ENCODE data around the gene CTCFL. TPM values are rescaled to one million over a fixed set of nuclear protein-coding genes. Genes with fewer than 3 reads are reported as not detected.

Gene CTCFL
- polyA plus RNA-seq, 1 donor from 2014 or later, result not detected

DNA sequence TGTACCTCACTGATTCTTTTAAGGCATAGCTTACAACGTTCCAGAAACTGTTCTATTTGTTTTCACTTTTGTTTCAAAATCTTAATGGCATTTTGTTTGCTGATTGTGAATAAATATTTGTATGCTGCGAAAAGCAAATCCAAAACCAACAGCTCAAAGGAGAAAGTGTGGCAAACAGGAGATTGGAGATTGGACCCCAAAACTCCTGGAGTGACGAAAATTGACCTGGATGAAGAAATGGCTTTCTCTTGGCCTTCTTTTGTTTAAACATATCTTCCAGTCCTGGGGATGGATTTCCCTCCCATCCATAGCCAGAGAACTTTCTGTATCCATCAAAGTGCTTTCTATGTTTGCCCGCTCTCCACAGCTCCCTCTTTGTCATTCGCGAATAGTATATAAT, 2.8 kb upstream of the CTCFL start:
- no peaks in the 10 kb centered on the region for H3F3A ChIP-seq (ENCODE audit: insufficient read depth, low read length, poor library complexity, severe bottlenecking)
- no peaks in the 10 kb centered on the region for H3K9me2 ChIP-seq (ENCODE audit: insufficient read depth, low read length)
- no peak overlapping the region for H3K4me3 ChIP-seq (ENCODE audit: low read length)
- no peaks in the 10 kb centered on the region for H4K20me1 ChIP-seq (ENCODE audit: insufficient read depth)
- no peak overlapping the region for H3K4me2 ChIP-seq (ENCODE audit: low read length)
- H2AFZ ChIP-seq (ENCODE audit: low read depth, low read length), result no peak overlapping the region
- H3K36me3 ChIP-seq (ENCODE audit: insufficient read depth, low read length), result no peaks in the 10 kb centered on the region
- H3K79me2 ChIP-seq (replicated peaks; ENCODE audit: insufficient read depth, low read length), result no peaks in the 10 kb centered on the region
- no peaks in the 10 kb centered on the region for H3K9me3 ChIP-seq (ENCODE audit: low read length)
- no peak overlapping the region for H3K9ac ChIP-seq (ENCODE audit: low read length)
- no peak for TF ChIP-seq RAD21 (conservative IDR thresholded peaks at IDR 0.05)
- no peak for TF ChIP-seq POLR2AphosphoS5 (IDR thresholded peaks at IDR 0.05)
- TF ChIP-seq EZH2 (IDR thresholded peaks at IDR 0.05; ENCODE audit: borderline replicate concordance, insufficient read depth, low read length, poor library complexity, severe bottlenecking), result no peak
- TF ChIP-seq, protein P1, sequence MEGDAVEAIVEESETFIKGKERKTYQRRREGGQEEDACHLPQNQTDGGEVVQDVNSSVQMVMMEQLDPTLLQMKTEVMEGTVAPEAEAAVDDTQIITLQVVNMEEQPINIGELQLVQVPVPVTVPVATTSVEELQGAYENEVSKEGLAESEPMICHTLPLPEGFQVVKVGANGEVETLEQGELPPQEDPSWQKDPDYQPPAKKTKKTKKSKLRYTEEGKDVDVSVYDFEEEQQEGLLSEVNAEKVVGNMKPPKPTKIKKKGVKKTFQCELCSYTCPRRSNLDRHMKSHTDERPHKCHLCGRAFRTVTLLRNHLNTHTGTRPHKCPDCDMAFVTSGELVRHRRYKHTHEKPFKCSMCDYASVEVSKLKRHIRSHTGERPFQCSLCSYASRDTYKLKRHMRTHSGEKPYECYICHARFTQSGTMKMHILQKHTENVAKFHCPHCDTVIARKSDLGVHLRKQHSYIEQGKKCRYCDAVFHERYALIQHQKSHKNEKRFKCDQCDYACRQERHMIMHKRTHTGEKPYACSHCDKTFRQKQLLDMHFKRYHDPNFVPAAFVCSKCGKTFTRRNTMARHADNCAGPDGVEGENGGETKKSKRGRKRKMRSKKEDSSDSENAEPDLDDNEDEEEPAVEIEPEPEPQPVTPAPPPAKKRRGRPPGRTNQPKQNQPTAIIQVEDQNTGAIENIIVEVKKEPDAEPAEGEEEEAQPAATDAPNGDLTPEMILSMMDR (IDR thresholded peaks at IDR 0.05; ENCODE audit: poor library complexity, severe bottlenecking), result no peak
- TF ChIP-seq TAF1 (IDR thresholded peaks at IDR 0.05; ENCODE audit: low read depth), result no peak
- TF ChIP-seq MXI1 (conservative IDR thresholded peaks at IDR 0.05; ENCODE audit: poor library complexity, severe bottlenecking), result no peak
- TF ChIP-seq EP300 (conservative IDR thresholded peaks at IDR 0.05; ENCODE audit: poor library complexity, severe bottlenecking), result no peak
- TF ChIP-seq SMC3 (conservative IDR thresholded peaks at IDR 0.05; ENCODE audit: poor library complexity), result no peak
- no peak for TF ChIP-seq REST (IDR thresholded peaks at IDR 0.05; ENCODE audit: borderline replicate concordance)
- H3K27ac ChIP-seq (ENCODE audit: low read length), result no peak overlapping the region
- H3K27me3 ChIP-seq (ENCODE audit: insufficient read depth, low read depth, low read length), result no peaks in the 10 kb centered on the region

DNA sequence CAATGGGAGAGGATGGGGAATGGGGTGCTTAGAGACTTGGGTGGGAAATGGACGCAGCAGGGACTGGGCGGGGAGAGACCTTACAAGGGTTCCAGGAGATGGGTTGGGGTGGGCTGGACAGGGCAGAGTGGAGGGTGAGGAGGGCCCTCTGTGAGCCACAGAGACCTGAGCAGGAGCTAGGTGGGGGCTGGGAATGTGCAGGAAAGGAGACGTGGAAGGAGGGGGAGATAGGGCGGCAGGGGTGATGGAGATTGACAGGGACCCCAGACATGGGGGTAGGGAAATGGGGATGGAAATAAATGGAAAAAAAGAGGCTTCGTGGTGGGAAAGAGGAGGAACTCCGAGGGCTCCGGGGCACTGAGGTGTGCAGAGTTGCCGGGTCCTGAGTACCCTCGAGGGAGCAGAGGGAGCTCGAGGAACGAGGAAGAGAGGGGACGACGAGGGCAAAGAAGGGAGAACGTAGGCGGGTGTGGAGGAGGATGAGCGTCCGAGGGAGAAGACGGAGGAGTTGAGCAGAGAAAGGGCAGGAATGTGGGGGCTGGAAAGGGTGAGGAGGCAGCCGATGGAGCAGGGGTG, 2.0 kb upstream of the CTCFL start:
- Histone ChIP-seq H3K9me3 (ENCODE audit: low read length) (no peaks in the 10 kb centered on the region), H3K79me2 (replicated peaks; ENCODE audit: insufficient read depth, low read length) (no peaks in the 10 kb centered on the region), H3K27ac (ENCODE audit: low read length) (no peak overlapping the region), H3K9me2 (ENCODE audit: insufficient read depth, low read length) (no peaks in the 10 kb centered on the region), H4K20me1 (ENCODE audit: insufficient read depth) (no peaks in the 10 kb centered on the region), H3K27me3 (ENCODE audit: insufficient read depth, low read depth, low read length) (no peaks in the 10 kb centered on the region), H3K4me2 (ENCODE audit: low read length) (no peak overlapping the region), H3F3A (ENCODE audit: insufficient read depth, low read length, poor library complexity, severe bottlenecking) (no peaks in the 10 kb centered on the region), H3K36me3 (ENCODE audit: insufficient read depth, low read length) (no peaks in the 10 kb centered on the region), H2AFZ (ENCODE audit: low read depth, low read length) (no peak overlapping the region), H3K4me3 (ENCODE audit: low read length) (no peak overlapping the region), H3K9ac (ENCODE audit: low read length) (no peak overlapping the region)
- TF ChIP-seq MXI1 (conservative IDR thresholded peaks at IDR 0.05; ENCODE audit: poor library complexity, severe bottlenecking) (no peak), TAF1 (IDR thresholded peaks at IDR 0.05; ENCODE audit: low read depth) (no peak), EP300 (conservative IDR thresholded peaks at IDR 0.05; ENCODE audit: poor library complexity, severe bottlenecking) (no peak), EZH2 (IDR thresholded peaks at IDR 0.05; ENCODE audit: borderline replicate concordance, insufficient read depth, low read length, poor library complexity, severe bottlenecking) (no peak), RAD21 (conservative IDR thresholded peaks at IDR 0.05) (no peak), POLR2AphosphoS5 (IDR thresholded peaks at IDR 0.05) (no peak)

All from neural cell (in vitro differentiated cells).